ENCODE measurements around the gene HSPA6.
"Not testable (repeated sequence)": the region's sequence is repeated elsewhere in the genome, so short reads cannot be mapped to it uniquely, and the experiment has no call there.

Gene HSPA6

GRCh38 chr1:161505686-161506085 lies 18.7 kb upstream of the HSPA6 start:
- no peak for DNase-seq

- no peak for DNase-seq
These were observed 17.8 kb upstream of the HSPA6 start for GRCh38 chr1:161506336-161507223.

- no peak for DNase-seq
These were observed 13.9 kb upstream of the HSPA6 start for GRCh38 chr1:161510477-161510876.

GRCh38 chr1:161511018-161511755 lies 13.2 kb upstream of the HSPA6 start:
- DNase-seq: no peak

GRCh38 chr1:161511756-161512060 lies 12.6 kb upstream of the HSPA6 start:
- no peak for DNase-seq

- DNase-seq: not testable (repeated sequence)
These were observed 11.5 kb upstream of the HSPA6 start for GRCh38 chr1:161512636-161513447.

GRCh38 chr1:161513448-161513780 lies 10.9 kb upstream of the HSPA6 start:
- DNase-seq: not testable (repeated sequence)

- not testable (repeated sequence) for DNase-seq
These were observed 10.4 kb upstream of the HSPA6 start for GRCh38 chr1:161513953-161514352.

- DNase-seq: not testable (repeated sequence)
These were observed 1.1 kb upstream of the HSPA6 start for GRCh38 chr1:161523041-161523816.

- not testable (repeated sequence) for DNase-seq
These were observed 477 bp downstream of the HSPA6 start for GRCh38 chr1:161524742-161525291.

GRCh38 chr1:161525321-161525720 lies 981 bp downstream of the HSPA6 start:
- DNase-seq: not testable (repeated sequence)

- not testable (repeated sequence) for DNase-seq
These were observed 1.6 kb downstream of the HSPA6 start for GRCh38 chr1:161525918-161526317.

- DNase-seq: not testable (repeated sequence)
These were observed 4.2 kb downstream of the HSPA6 start for GRCh38 chr1:161528550-161528949.

GRCh38 chr1:161529463-161530104 lies 5.2 kb downstream of the HSPA6 start:
- DNase-seq: not testable (repeated sequence)

- DNase-seq: peak; percentile 62 to 70
These were observed 5.8 kb downstream of the HSPA6 start for GRCh38 chr1:161530158-161530557.

- DNase-seq: peak; percentile 87 to 90
These were observed 6.6 kb downstream of the HSPA6 start for GRCh38 chr1:161530671-161531641.

GRCh38 chr1:161531986-161532643 lies 7.8 kb downstream of the HSPA6 start:
- no peak for DNase-seq

GRCh38 chr1:161532644-161533567 lies 8.6 kb downstream of the HSPA6 start:
- not testable (repeated sequence) for DNase-seq

All from activated CD4-positive, alpha-beta T cell treated with anti-CD3 and anti-CD28 coated beads for 4 hours (primary cell).